G401.6 (cell line): Measurements from ENCODE around the gene FPR3.

ENCODE experiments used
- FAIRE-seq: peaks from 2 replicates; lab custom pipeline; 2012; peaks lifted over from hg19 to GRCh38; lab: Jason Lieb, UNC

The FPR3 gene

GRCh38 chr19:51807111-51807701, 12.2 kb downstream of the FPR3 start:
- no peak for FAIRE-seq

- FAIRE-seq: no peak
Observed at GRCh38 chr19:51807925-51808324, 13.0 kb downstream of the FPR3 start.

- FAIRE-seq: no peak
Observed at GRCh38 chr19:51808333-51808986, 13.5 kb downstream of the FPR3 start.

GRCh38 chr19:51809787-51810186, 14.8 kb downstream of the FPR3 start:
- FAIRE-seq: no peak

GRCh38 chr19:51810223-51810622, 15.3 kb downstream of the FPR3 start:
- FAIRE-seq: no peak

- FAIRE-seq: no peak
Observed at GRCh38 chr19:51811344-51811743, 16.4 kb downstream of the FPR3 start.

- FAIRE-seq: no peak
Observed at GRCh38 chr19:51815043-51815442, 20.1 kb downstream of the FPR3 start.

- FAIRE-seq: no peak
Observed at GRCh38 chr19:51816711-51817110, 21.8 kb downstream of the FPR3 start.

GRCh38 chr19:51820011-51820410, 25.1 kb downstream of the FPR3 start:
- no peak for FAIRE-seq

GRCh38 chr19:51820831-51821446, 26.0 kb downstream of the FPR3 start:
- FAIRE-seq: no peak

GRCh38 chr19:51821456-51821855, 26.5 kb downstream of the FPR3 start:
- FAIRE-seq: no peak

GRCh38 chr19:51821921-51822320, 27.0 kb downstream of the FPR3 start:
- FAIRE-seq: no peak

- no peak for FAIRE-seq
Observed at GRCh38 chr19:51822325-51822724, 27.4 kb downstream of the FPR3 start.

- FAIRE-seq: no peak
Observed at GRCh38 chr19:51822946-51823345, 28.0 kb downstream of the FPR3 start.

GRCh38 chr19:51824281-51825005, 29.5 kb downstream of the FPR3 start:
- FAIRE-seq: no peak

- FAIRE-seq: no peak
Observed at GRCh38 chr19:51830274-51830673, 35.3 kb downstream of the FPR3 start.

GRCh38 chr19:51837145-51837544, 42.2 kb downstream of the FPR3 start:
- no peak for FAIRE-seq

- FAIRE-seq: no peak
Observed at GRCh38 chr19:51861870-51862622, 67.1 kb downstream of the FPR3 start.

- FAIRE-seq: no peak
Observed at GRCh38 chr19:51873097-51873496, 78.1 kb downstream of the FPR3 start.
